ENCODE results near the gene PRPF8. TPM values are rescaled to one million over a fixed set of nuclear protein-coding genes. Genes with fewer than 3 reads are reported as not detected.
"Not testable (repeated sequence)": the region's sequence is repeated elsewhere in the genome, so short reads cannot be mapped to it uniquely, and the experiment has no call there.

PRPF8 gene
- polyA plus RNA-seq, 4 donors, result 61.1 to 162 (median 75.0) TPM

DNA sequence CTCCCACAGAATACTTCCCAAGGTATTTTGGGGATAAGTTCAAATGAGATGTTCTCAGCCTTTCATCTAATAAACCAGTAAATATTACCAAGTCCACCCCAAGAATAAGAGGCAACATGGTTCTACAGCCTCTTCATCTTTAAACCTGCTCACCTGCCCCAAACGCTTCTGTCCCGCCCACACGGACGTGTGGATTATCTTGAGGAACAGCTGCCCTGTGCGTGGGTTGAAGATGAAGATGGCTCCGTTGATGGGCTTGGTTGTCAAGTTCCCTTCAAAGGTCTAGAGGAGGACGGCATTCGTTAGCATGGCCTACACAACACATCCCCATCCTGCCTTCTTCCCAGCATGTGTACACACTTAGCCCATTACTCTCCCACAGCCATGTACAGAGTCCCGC is 26.6 kb downstream of the PRPF8 start:
- no peaks in the 10 kb centered on the region for H3K4me1 ChIP-seq (ENCODE audit: control insufficient read depth in 3 of 3, insufficient read depth in 2 of 3, low read depth in 1 of 3, low read length in 2 of 3)
- 91% methylated on average over 9 of the region's 9 CpGs for WGBS, 3 donors
- no peak for FAIRE-seq

GRCh38 chr17:1653735-1654134 is 30.9 kb downstream of the PRPF8 start:
- Histone ChIP-seq H3K4me1 (ENCODE audit: control insufficient read depth in 3 of 3, insufficient read depth in 2 of 3, low read depth in 1 of 3, low read length in 2 of 3) (peaks cover 0 to 18% (median 0%) of the 10 kb centered on the region in 3 donors), H3K27me3 (ENCODE audit: control insufficient read depth in 3 of 3, insufficient read depth in 3 of 3, low read length in 3 of 3) (no peaks in the 10 kb centered on the region), H3K36me3 (ENCODE audit: control insufficient read depth in 3 of 3, insufficient read depth in 2 of 3, low read depth in 1 of 3, low read length in 3 of 3) (peaks cover 42 to 87% (median 45%) of the 10 kb centered on the region in 3 donors), H3K4me3 (ENCODE audit: low read depth in 1 of 3, low read length in 3 of 3) (no peak overlapping the region), H3K27ac (ENCODE audit: low read depth in 1 of 3, low read length in 2 of 3) (no peak overlapping the region), H3K9me3 (ENCODE audit: control insufficient read depth in 2 of 2, insufficient read depth in 1 of 2, low read depth in 1 of 2, low read length in 1 of 2) (no peaks in the 10 kb centered on the region)
- no peak for DNase-seq
- 94 to 97% (median 95%) methylated on average over 14 of the region's 14 CpGs for WGBS, 3 donors
- no peak for FAIRE-seq

More for the DNA sequence above, 26.6 kb downstream of the PRPF8 start:
- Histone ChIP-seq H3K4me3 (ENCODE audit: low read depth in 1 of 3, low read length in 3 of 3) (no peak overlapping the region), H3K36me3 (ENCODE audit: control insufficient read depth in 3 of 3, insufficient read depth in 2 of 3, low read depth in 1 of 3, low read length in 3 of 3) (peaks cover 48 to 94% (median 57%) of the 10 kb centered on the region in 3 donors), H3K9me3 (ENCODE audit: control insufficient read depth in 2 of 2, insufficient read depth in 1 of 2, low read depth in 1 of 2, low read length in 1 of 2) (no peaks in the 10 kb centered on the region), H3K27me3 (ENCODE audit: control insufficient read depth in 3 of 3, insufficient read depth in 3 of 3, low read length in 3 of 3) (no peaks in the 10 kb centered on the region), H3K27ac (ENCODE audit: low read depth in 1 of 3, low read length in 2 of 3) (no peak overlapping the region)
- no peak for DNase-seq

GRCh38 chr17:1652794-1653193 is 31.9 kb downstream of the PRPF8 start:
- H3K4me1 ChIP-seq (ENCODE audit: control insufficient read depth in 3 of 3, insufficient read depth in 2 of 3, low read depth in 1 of 3, low read length in 2 of 3), result peaks cover 0 to 26% (median 0%) of the 10 kb centered on the region in 3 donors
- H3K27me3 ChIP-seq (ENCODE audit: control insufficient read depth in 3 of 3, insufficient read depth in 3 of 3, low read length in 3 of 3); H3K4me3 ChIP-seq (ENCODE audit: low read depth in 1 of 3, low read length in 3 of 3); DNase-seq; H3K9me3 ChIP-seq (ENCODE audit: control insufficient read depth in 2 of 2, insufficient read depth in 1 of 2, low read depth in 1 of 2, low read length in 1 of 2); FAIRE-seq; H3K27ac ChIP-seq (ENCODE audit: low read depth in 1 of 3, low read length in 2 of 3): not testable (repeated sequence)
- H3K36me3 ChIP-seq (ENCODE audit: control insufficient read depth in 3 of 3, insufficient read depth in 2 of 3, low read depth in 1 of 3, low read length in 3 of 3), result peaks cover 34 to 81% (median 37%) of the 10 kb centered on the region in 3 donors
- WGBS, 3 donors, result 86 to 93% (median 90%) methylated on average over 7 of the region's 7 CpGs

DNA sequence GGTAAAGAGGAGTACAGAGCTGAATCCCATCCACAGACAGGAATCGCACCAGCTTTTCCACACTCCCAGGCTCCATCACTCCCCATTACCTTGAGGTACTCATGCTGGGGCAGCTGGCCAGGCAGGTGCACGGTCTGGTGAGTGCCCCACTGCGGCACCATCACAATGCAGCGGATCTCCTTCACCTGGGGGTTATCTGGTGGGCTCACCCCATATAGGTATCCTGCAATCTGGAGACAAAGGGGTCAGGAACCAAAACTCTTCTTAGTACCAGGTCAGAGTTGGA is 33.2 kb downstream of the PRPF8 start:
- peak overlapping the region in 1 of 3 donors; percentile 25 for H3K27ac ChIP-seq (ENCODE audit: low read depth in 1 of 3, low read length in 2 of 3)
- 59 to 84% (median 82%) methylated on average over 4 of the region's 4 CpGs for WGBS, 3 donors
- no peaks in the 10 kb centered on the region for H3K27me3 ChIP-seq (ENCODE audit: control insufficient read depth in 3 of 3, insufficient read depth in 3 of 3, low read length in 3 of 3)
- peaks cover 28 to 80% (median 33%) of the 10 kb centered on the region in 3 donors for H3K36me3 ChIP-seq (ENCODE audit: control insufficient read depth in 3 of 3, insufficient read depth in 2 of 3, low read depth in 1 of 3, low read length in 3 of 3)
- DNase-seq (no peak), FAIRE-seq (no peak)
- H3K4me3 ChIP-seq (ENCODE audit: low read depth in 1 of 3, low read length in 3 of 3), result no peak overlapping the region
- peaks cover 0 to 28% (median 0%) of the 10 kb centered on the region in 3 donors for H3K4me1 ChIP-seq (ENCODE audit: control insufficient read depth in 3 of 3, insufficient read depth in 2 of 3, low read depth in 1 of 3, low read length in 2 of 3)
- no peaks in the 10 kb centered on the region for H3K9me3 ChIP-seq (ENCODE audit: control insufficient read depth in 2 of 2, insufficient read depth in 1 of 2, low read depth in 1 of 2, low read length in 1 of 2)

DNA sequence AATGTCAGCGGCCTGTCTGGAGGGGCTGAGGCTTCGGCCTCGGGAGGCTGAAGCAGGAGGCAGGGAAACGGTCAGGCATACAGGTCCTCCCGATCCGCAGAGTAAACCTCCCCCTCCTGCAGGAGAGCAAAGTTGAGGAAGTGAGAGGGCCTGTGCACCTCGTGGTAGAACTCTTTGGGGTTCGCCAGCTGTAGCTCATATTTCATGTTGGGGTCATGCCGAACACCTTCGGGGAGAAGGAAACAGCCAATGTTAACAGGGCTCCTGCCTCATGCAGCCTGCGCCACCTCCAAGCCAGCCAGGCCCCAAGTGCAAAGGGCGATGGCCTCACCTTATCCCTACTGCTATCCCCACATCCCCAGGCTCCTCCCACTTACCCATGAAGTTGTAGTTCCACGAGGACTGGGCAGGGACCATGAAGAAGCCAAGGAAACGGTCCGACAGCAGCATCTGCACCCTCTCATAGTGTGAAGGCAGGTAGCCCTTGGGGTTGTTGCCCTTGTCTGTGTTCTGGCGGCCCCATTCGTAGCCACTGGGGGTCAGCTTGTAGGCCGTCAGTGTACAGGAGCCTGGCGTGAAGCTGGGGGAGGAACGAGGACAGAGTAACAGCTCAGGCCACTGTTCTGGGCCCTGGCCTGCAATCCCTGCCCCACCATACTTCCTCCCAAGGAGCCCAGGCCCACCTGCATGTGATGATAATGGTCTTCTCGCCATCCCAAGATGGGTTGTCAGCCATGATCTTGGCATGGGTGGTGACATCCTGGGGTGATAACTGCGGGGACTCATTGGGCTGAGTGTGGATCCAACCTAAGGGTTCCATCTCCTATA is 33.7 kb downstream of the PRPF8 start:
- no peaks in the 10 kb centered on the region for H3K27me3 ChIP-seq (ENCODE audit: control insufficient read depth in 3 of 3, insufficient read depth in 3 of 3, low read length in 3 of 3)
- H3K36me3 ChIP-seq (ENCODE audit: control insufficient read depth in 3 of 3, insufficient read depth in 2 of 3, low read depth in 1 of 3, low read length in 3 of 3), result peaks cover 24 to 80% (median 30%) of the 10 kb centered on the region in 3 donors
- H3K9me3 ChIP-seq (ENCODE audit: control insufficient read depth in 2 of 2, insufficient read depth in 1 of 2, low read depth in 1 of 2, low read length in 1 of 2), result no peaks in the 10 kb centered on the region
- WGBS, 3 donors, result 48 to 70% (median 53%) methylated on average over 19 to 22 of the region's 22 CpGs
- DNase-seq (peak; percentile 54 to 84), FAIRE-seq (no peak)
- peaks cover 0 to 28% (median 0%) of the 10 kb centered on the region in 3 donors for H3K4me1 ChIP-seq (ENCODE audit: control insufficient read depth in 3 of 3, insufficient read depth in 2 of 3, low read depth in 1 of 3, low read length in 2 of 3)
- H3K4me3 ChIP-seq (ENCODE audit: low read depth in 1 of 3, low read length in 3 of 3), result no peak overlapping the region
- peak overlapping the region; percentile 89 to 97 (median 96) for H3K27ac ChIP-seq (ENCODE audit: low read depth in 1 of 3, low read length in 2 of 3)

- DNase-seq, result peak; percentile 91 to 98
- H3K27me3 ChIP-seq (ENCODE audit: control insufficient read depth in 3 of 3, insufficient read depth in 3 of 3, low read length in 3 of 3), result no peaks in the 10 kb centered on the region
- FAIRE-seq, result no peak
- H3K9me3 ChIP-seq (ENCODE audit: control insufficient read depth in 2 of 2, insufficient read depth in 1 of 2, low read depth in 1 of 2, low read length in 1 of 2), result no peaks in the 10 kb centered on the region
- peak within 1 kb of the TSS; percentile 89 to 97 (median 96) for H3K27ac ChIP-seq (ENCODE audit: low read depth in 1 of 3, low read length in 2 of 3)
- 13 to 25% (median 19%) methylated on average over 22 to 23 of the region's 23 CpGs for WGBS, 3 donors
- peaks cover 19 to 80% (median 27%) of the 10 kb centered on the region in 3 donors for H3K36me3 ChIP-seq (ENCODE audit: control insufficient read depth in 3 of 3, insufficient read depth in 2 of 3, low read depth in 1 of 3, low read length in 3 of 3)
- peak within 1 kb of the TSS; percentile 47 to 62 (median 48) for H3K4me3 ChIP-seq (ENCODE audit: low read depth in 1 of 3, low read length in 3 of 3)
- peaks cover 0 to 28% (median 0%) of the 10 kb centered on the region in 3 donors for H3K4me1 ChIP-seq (ENCODE audit: control insufficient read depth in 3 of 3, insufficient read depth in 2 of 3, low read depth in 1 of 3, low read length in 2 of 3)
Measured at GRCh38 chr17:1649844-1650501, 34.7 kb downstream of the PRPF8 start, which contains the start of gene RILP. Gene RILP (minus strand): TSS chr17:1649866. CDS start chr17:1649804, 62 bp downstream.

DNA sequence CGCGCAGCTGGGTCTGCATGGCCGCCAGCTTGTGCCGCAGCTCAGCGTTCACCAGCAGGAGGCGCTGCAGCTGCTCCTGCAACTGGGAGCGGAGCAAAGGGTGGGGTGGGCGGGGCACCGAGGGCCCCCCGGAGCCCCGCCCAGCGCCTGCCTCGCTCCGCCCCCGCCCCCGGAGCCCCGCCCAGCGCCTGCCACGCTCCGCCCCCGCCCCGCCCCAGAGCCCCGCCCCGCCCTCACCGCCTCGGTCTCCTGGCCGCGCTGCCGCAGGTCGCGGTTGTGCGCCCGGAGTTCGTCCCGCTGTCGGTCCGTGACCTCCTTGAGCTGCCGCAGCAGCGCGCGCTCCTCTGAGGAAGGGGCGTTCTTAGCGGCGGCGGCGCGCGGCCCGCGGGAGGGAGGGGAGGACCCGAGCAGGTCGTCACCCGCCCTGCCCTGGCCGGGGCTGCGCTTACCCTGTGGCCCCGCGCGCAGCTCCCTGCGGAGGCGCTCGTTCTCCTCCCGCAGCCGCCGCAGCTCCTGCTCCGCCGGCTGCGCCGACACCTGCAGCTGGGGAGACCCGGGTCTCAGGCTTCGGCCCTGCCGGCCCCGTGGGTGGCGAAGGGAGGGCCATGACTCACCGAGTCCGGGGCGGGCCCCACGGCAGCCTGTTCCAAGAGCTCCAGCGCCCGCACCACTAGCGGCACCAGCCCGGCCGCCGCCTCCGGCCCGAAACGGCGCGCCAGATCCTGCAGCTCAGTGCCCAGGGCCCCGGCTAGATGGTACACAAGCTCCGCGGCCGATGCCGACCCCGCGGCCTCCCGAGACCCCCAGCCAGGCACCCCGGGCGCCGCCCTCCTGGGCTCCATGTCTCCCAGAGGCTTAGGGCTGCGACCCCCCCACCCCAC is 35.5 kb downstream of the PRPF8 start:
- FAIRE-seq, result no peak
- 0 to 1% (median 1%) methylated on average over 46 to 100 of the region's 100 CpGs for WGBS, 3 donors
- peaks cover 0 to 30% (median 0%) of the 10 kb centered on the region in 3 donors for H3K4me1 ChIP-seq (ENCODE audit: control insufficient read depth in 3 of 3, insufficient read depth in 2 of 3, low read depth in 1 of 3, low read length in 2 of 3)

More for the DNA sequence above, 35.5 kb downstream of the PRPF8 start:
- peaks cover 14 to 76% (median 23%) of the 10 kb centered on the region in 3 donors for H3K36me3 ChIP-seq (ENCODE audit: control insufficient read depth in 3 of 3, insufficient read depth in 2 of 3, low read depth in 1 of 3, low read length in 3 of 3)
- peak overlapping the region; percentile 89 to 97 (median 96) for H3K27ac ChIP-seq (ENCODE audit: low read depth in 1 of 3, low read length in 2 of 3)
- peak; percentile 93 to 98 for DNase-seq
- no peaks in the 10 kb centered on the region for H3K9me3 ChIP-seq (ENCODE audit: control insufficient read depth in 2 of 2, insufficient read depth in 1 of 2, low read depth in 1 of 2, low read length in 1 of 2)
- peak overlapping the region; percentile 47 to 62 (median 48) for H3K4me3 ChIP-seq (ENCODE audit: low read depth in 1 of 3, low read length in 3 of 3)
- no peaks in the 10 kb centered on the region for H3K27me3 ChIP-seq (ENCODE audit: control insufficient read depth in 3 of 3, insufficient read depth in 3 of 3, low read length in 3 of 3)

Measured in small intestine (tissue), 7 donors.